Mucosa of stomach (tissue), 1 donor: ENCODE measurements around the gene ZNF177.

Experiments
- H3K27me3 ChIP-seq: one replicate; pipeline ENCODE4 v1.7.0; 2013; ENCODE audit warnings: mild to moderate bottlenecking, low read length; ENCODE audit not compliant: control insufficient read depth, insufficient read depth
- H3K36me3 ChIP-seq: one replicate; pipeline ENCODE4 v1.7.0; 2013; ENCODE audit warnings: low read length; ENCODE audit not compliant: control insufficient read depth, insufficient read depth
- H3K4me1 ChIP-seq: one replicate; pipeline ENCODE4 v1.7.0; 2013; ENCODE audit warnings: mild to moderate bottlenecking, low read length; ENCODE audit not compliant: control insufficient read depth, insufficient read depth
- H3K4me3 ChIP-seq: one replicate; pipeline ENCODE4 v1.7.0; 2013; ENCODE audit warnings: low read length
- H3K9ac ChIP-seq: one replicate; pipeline ENCODE4 v1.7.0; 2013; ENCODE audit warnings: mild to moderate bottlenecking, low read length, moderate library complexity
- H3K9me3 ChIP-seq: one replicate; pipeline ENCODE4 v1.7.0; 2013; ENCODE audit warnings: mild to moderate bottlenecking, low read length, moderate library complexity; ENCODE audit not compliant: control insufficient read depth
- donor health status: Pancreatic carcinoma.

The ZNF177 gene

DNA sequence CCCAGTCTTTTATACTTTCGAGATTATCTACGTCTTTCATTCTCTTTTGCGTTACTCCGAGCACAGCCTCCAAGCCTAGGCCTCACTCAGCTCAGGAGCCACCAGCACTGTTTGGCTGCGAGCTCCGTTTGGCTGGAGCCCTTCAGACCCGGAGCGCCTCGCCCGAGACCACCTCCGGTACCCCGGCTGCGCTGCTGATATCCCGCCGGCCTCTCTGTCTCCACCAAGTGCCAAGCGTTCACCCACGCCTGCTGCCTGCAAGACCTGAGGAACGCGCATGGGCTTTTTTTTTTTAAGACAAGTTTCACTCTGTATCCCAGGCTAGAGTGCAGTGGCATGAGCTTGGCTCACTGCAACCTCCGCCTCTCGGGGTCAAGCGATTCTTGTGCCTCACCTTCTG lies 14.1 kb upstream of the ZNF177 start:
- H3K4me1 ChIP-seq, result no peaks in the 10 kb centered on the region
- no peaks in the 10 kb centered on the region for H3K27me3 ChIP-seq
- no peak overlapping the region for H3K9ac ChIP-seq
- peaks cover 9% of the 10 kb centered on the region for H3K9me3 ChIP-seq
- H3K36me3 ChIP-seq, result no peaks in the 10 kb centered on the region
- H3K4me3 ChIP-seq, result no peak overlapping the region

DNA sequence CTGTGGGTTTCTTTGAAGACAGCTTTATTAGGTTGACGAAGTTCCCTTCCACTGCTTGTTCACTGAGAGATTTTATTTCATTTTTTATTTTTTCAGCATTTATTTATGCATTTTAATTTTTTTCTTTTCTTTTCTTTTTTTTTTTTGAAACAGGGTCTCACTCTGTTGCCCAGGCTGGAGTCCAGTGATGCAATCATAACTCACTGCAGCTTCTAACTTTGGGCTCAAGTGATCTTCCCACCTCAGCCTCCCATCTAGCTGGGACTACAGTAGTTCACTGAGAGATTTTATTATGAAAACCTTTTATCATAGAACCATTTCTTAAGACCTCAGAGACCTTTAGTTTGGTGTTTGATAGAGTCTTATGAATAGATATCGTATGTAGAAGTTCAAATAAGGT lies 10.3 kb upstream of the ZNF177 start:
- Histone ChIP-seq H3K27me3 (no peaks in the 10 kb centered on the region), H3K4me3 (no peak overlapping the region), H3K36me3 (no peaks in the 10 kb centered on the region), H3K9me3 (peaks cover 9% of the 10 kb centered on the region), H3K9ac (no peak overlapping the region), H3K4me1 (no peaks in the 10 kb centered on the region)

DNA sequence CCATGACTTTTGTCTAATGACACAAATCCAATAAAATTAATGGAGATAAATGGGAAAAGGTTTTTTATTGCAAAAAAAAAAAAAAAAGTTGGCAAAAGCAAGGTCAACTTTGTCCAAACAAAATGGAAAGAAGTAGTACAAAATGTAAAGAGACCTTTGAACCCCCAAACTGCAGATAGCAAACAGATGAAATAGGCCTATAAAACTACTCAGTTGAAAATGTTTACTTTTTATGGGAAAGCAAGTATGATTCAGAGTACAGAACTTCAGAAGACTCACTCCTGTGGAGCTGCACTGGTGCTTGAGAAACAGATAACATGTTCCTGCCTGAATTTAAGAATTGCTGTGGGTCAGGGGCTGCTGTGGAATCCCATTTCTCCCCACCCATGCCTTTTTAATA lies 9.8 kb upstream of the ZNF177 start:
- no peaks in the 10 kb centered on the region for H3K36me3 ChIP-seq

DNA sequence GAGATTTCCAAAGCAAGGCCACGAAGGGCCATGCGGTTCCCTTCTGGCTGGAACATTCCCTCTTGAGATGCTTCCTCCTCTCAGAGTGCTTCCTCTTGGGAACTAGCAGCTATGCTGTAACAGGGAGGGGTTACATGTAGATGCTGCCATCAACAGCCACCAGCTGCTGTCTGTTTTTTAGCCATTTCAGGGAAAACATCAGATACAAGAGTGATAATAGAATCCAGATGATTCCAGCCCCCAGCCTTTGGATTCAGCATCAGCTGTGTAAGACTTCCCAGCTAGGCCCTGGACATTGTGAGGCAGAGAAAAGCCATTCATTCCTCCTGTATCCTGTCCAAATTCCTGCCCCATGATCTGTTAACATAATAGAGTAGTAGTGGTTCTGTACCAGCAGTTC lies 8.2 kb upstream of the ZNF177 start:
- Histone ChIP-seq H3K27me3 (no peaks in the 10 kb centered on the region), H3K4me1 (no peaks in the 10 kb centered on the region), H3K4me3 (no peak overlapping the region), H3K9me3 (peaks cover 4% of the 10 kb centered on the region), H3K9ac (no peak overlapping the region), H3K36me3 (no peaks in the 10 kb centered on the region)

More for the DNA sequence above, 9.8 kb upstream of the ZNF177 start:
- no peak overlapping the region for H3K4me3 ChIP-seq
- H3K27me3 ChIP-seq, result no peaks in the 10 kb centered on the region
- H3K9ac ChIP-seq, result no peak overlapping the region
- no peaks in the 10 kb centered on the region for H3K4me1 ChIP-seq
- peaks cover 9% of the 10 kb centered on the region for H3K9me3 ChIP-seq

DNA sequence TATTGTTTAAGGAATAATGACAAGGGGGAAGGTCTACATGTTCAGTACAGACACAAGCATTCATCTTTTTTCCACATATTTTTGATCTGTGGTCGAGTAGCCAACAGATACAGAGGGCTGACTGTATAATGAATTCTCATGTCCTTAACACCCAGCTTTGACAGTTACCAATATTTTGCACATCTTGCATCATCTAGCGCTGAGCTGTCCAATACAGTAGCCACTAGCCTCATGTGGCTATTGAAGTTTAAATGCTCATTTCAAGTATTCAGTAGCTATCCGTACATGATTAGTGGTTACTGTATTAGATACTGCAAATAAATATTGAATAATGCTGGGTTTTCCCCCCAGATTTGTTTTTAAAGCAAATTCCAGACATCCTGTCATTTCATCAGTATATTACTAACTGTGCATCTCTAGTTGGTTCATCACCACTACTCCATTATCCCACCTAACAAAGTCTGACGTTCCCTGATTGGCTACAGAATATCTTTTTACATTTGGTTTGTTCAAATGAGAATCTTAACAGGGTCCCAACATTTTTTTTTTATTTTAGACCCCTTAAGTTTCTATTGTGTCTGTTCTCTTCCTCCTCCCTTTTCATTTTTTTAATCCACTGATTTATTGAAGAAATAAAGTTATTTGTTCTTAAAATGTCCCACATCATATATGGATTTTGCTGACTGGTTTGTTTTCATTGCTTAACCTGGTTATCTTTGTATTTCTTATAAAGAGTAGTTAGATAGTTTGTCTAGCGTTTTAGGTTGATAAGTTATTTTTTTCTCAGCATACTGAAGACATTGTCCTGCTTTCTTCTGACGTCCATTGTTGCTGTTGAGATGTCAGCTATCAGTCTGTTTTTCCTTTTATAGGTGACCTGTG lies 8.2 kb downstream of the ZNF177 start:
- peaks cover 4% of the 10 kb centered on the region for H3K9me3 ChIP-seq

DNA sequence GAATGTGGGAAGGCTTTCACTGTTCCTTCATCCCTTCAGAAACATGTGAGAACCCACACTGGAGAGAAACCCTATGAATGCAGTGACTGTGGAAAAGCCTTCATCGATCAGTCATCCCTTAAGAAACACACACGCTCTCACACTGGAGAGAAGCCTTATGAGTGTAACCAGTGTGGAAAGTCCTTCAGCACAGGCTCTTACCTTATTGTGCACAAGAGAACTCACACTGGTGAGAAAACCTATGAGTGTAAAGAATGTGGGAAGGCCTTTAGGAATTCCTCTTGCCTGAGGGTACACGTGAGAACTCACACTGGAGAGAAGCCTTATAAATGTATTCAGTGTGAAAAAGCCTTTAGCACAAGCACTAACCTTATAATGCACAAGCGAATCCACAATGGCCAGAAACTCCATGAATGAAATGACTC lies 18.6 kb downstream of the ZNF177 start:
- no peaks in the 10 kb centered on the region for H3K27me3 ChIP-seq
- H3K4me1 ChIP-seq, result no peaks in the 10 kb centered on the region
- no peak overlapping the region for H3K9ac ChIP-seq
- H3K9me3 ChIP-seq, result peaks cover 53% of the 10 kb centered on the region
- peaks cover 14% of the 10 kb centered on the region for H3K36me3 ChIP-seq
- no peak overlapping the region for H3K4me3 ChIP-seq

More for the DNA sequence above, 8.2 kb downstream of the ZNF177 start:
- no peaks in the 10 kb centered on the region for H3K27me3 ChIP-seq
- no peaks in the 10 kb centered on the region for H3K36me3 ChIP-seq
- no peak overlapping the region for H3K4me3 ChIP-seq
- H3K4me1 ChIP-seq, result no peaks in the 10 kb centered on the region
- H3K9ac ChIP-seq, result no peak overlapping the region

DNA sequence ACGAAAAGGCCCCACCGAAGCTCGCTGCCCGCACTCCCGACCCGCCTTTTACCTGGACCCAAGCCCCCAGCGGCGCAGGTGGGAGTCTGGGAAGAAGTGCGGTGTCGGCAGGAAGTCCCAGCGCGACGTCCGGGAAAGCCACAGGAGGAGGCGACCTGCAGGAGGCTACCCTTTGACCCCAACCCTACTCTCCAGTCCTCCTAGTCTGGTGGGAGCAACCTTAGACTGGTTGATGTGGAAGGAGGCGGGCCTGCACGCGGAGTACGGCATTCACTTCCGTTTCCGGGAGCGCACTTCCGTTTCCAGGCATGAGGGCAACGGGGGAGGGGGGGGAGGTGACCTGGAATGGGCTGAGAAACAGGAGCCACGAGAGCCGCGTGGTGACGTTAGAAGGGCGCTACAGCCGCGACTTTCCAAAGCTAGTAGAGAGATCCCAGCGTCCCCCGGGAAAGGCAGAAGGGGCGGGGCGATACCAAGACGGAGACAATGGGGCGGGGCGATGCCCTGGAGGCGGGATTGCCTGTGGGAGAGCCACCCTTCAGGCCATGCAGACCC lies 44.1 kb downstream of the ZNF177 start:
- Histone ChIP-seq H3K4me3 (peak overlapping the region; percentile 67), H3K9me3 (peaks cover 18% of the 10 kb centered on the region), H3K4me1 (no peaks in the 10 kb centered on the region), H3K9ac (no peak overlapping the region), H3K36me3 (no peaks in the 10 kb centered on the region), H3K27me3 (no peaks in the 10 kb centered on the region)

DNA sequence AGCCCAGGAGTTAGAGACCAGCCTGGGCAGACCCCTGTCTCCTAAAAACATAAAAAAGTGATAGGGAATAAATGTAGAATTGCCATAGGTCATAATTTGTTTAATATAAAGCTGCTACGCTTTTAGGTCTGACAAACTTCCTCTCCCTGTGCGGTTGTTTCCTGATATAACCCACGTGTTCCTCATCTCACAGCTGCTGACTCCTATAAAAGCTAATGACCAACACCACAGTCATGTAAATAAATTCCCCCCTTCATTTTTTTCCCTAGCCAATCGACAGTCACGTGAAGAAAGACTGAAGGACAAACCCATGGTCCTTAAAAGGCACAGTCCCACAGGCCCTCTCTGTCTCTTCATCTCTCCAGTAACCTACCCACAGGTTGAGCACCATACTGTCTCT lies 45.0 kb downstream of the ZNF177 start:
- no peaks in the 10 kb centered on the region for H3K4me1 ChIP-seq
- H3K4me3 ChIP-seq, result no peak overlapping the region
- H3K9ac ChIP-seq, result no peak overlapping the region
- no peaks in the 10 kb centered on the region for H3K27me3 ChIP-seq
- peaks cover 25% of the 10 kb centered on the region for H3K9me3 ChIP-seq
- H3K36me3 ChIP-seq, result no peaks in the 10 kb centered on the region

DNA sequence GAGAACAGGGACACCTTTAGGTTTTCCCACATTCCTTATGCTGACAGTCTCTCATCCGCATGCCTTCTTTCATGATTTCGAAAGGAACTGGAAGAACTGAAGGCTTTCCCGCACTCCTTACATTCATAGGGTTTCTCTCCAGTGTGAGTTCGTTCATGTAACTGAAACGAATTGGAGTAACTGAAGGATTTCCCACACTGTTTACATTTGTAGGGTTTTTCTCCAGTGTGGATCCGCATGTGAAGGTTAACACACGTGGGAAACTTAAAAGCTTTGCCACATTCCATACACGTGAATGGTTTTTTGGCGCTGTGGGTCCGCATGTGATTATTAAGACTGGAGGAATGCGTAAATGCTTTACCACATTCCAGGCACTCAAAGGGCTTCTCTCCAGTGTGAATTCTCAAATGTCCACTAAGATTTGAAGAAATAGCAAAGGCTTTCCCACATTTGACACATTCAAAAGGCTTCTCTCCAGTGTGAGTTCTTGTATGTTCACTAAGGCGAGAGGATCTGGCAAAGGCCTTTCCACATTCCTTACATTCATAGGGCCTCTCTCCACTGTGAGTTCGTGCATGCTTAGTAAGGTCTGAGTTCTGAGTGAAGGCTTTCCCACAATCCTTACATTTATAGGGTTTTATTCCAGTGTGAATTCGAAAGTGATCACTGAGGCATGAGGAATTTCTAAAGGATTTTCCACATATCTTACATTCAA lies 50.6 kb downstream of the ZNF177 start:
- Histone ChIP-seq H3K4me1 (no peaks in the 10 kb centered on the region), H3K36me3 (peaks cover 23% of the 10 kb centered on the region), H3K9me3 (peaks cover 50% of the 10 kb centered on the region), H3K27me3 (no peaks in the 10 kb centered on the region), H3K9ac (no peak overlapping the region), H3K4me3 (no peak overlapping the region)

DNA sequence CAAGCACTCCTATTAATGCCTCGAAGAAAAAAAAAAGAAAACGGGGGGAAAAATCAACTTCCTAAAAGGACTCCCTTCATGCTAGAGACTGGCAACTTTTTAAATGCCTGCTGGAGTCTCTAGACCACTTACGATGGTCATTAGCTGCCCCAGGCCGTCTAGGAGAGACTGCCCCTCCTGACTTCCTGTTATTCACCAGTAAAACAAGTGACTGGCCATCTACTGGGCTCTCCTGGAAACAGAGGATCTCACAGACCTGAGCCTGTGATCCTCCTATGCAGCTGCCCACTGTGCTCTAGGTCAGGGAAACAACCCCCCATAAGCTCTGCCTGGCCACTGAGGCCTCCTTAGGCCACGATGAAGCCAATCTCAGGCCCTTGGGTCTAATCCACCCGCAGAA lies 65.1 kb downstream of the ZNF177 start:
- H3K4me3 ChIP-seq, result no peak overlapping the region
- H3K9ac ChIP-seq, result no peak overlapping the region
- H3K36me3 ChIP-seq, result peaks cover 6% of the 10 kb centered on the region
- H3K4me1 ChIP-seq, result no peaks in the 10 kb centered on the region
- H3K27me3 ChIP-seq, result no peaks in the 10 kb centered on the region
- H3K9me3 ChIP-seq, result no peaks in the 10 kb centered on the region

DNA sequence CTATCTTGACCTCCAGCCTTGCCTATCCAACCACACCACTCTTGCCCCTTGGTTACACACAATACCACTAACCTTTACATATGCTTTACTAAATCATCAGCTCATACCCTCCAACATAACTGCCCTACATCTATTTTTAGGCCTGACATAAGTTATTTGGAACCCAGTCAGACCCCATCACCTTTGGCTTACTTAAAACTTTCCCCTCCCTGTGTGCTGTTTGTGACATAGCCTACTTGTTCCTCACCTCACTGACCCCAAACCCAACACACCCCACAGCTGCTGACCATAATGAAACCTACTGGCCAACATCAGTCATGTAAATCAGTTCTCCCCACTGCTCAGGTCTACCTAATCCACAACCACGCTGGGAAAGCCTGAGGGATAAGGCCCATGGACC lies 67.6 kb downstream of the ZNF177 start:
- Histone ChIP-seq H3K27me3 (no peaks in the 10 kb centered on the region), H3K4me3 (no peak overlapping the region), H3K4me1 (no peaks in the 10 kb centered on the region), H3K36me3 (peaks cover 1% of the 10 kb centered on the region), H3K9me3 (no peaks in the 10 kb centered on the region), H3K9ac (no peak overlapping the region)

DNA sequence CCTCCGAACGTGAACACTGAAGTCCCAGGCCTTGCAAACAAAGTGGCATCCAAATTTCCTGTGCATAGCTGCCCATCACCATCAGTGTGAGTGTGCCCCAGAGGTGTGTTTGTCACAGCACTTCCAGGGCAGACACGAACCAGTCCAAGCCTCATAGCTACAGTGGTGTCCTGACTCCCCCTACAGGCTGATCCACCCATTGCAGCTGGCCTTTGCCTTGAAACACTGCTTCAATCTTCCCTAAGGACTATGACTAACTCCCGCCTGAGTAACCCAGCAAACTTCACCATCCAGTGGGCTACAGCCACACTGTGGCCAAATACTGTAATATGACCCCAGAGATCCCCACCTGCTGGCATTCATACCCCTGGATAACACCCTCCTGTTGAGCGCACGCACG lies 68.7 kb downstream of the ZNF177 start:
- Histone ChIP-seq H3K27me3 (no peaks in the 10 kb centered on the region), H3K36me3 (no peaks in the 10 kb centered on the region), H3K9me3 (no peaks in the 10 kb centered on the region), H3K9ac (no peak overlapping the region), H3K4me3 (no peak overlapping the region), H3K4me1 (peaks cover 4% of the 10 kb centered on the region)
